Effector memory CD4-positive, alpha-beta T cell (primary cell): ENCODE results near the gene RGS12.

Source experiments
- DNase-seq, 3 donors: peaks; one replicate each; pipeline ENCODE4 v3.0.0-alpha.2; 2020
- H3K27ac ChIP-seq: 2 replicates; pipeline ENCODE4 v1.7.0; 2013; ENCODE audit warnings: mild to moderate bottlenecking, low read length, moderate library complexity; ENCODE audit not compliant: insufficient read depth, poor library complexity, severe bottlenecking
- H3K27me3 ChIP-seq: replicated peaks from 2 replicates; pipeline ENCODE4 v1.7.0; 2013; ENCODE audit warnings: mild to moderate bottlenecking, low read length; ENCODE audit not compliant: insufficient read depth, control insufficient read depth, poor library complexity, severe bottlenecking
- H3K36me3 ChIP-seq: 2 replicates; pipeline ENCODE4 v1.7.0; 2013; ENCODE audit warnings: mild to moderate bottlenecking, low read length, moderate library complexity; ENCODE audit not compliant: control insufficient read depth, insufficient read depth
- H3K4me1 ChIP-seq: 2 replicates; pipeline ENCODE4 v1.7.0; 2013; ENCODE audit warnings: low read length, mild to moderate bottlenecking; ENCODE audit not compliant: control insufficient read depth, insufficient read depth, poor library complexity, severe bottlenecking
- H3K4me3 ChIP-seq: 2 replicates; pipeline ENCODE4 v1.7.0; 2013; ENCODE audit warnings: low read length, low read depth, mild to moderate bottlenecking; ENCODE audit not compliant: insufficient read depth, poor library complexity, severe bottlenecking
- H3K9me3 ChIP-seq: 2 replicates; pipeline ENCODE4 v1.7.0; 2013; ENCODE audit warnings: mild to moderate bottlenecking, low read length, moderate library complexity; ENCODE audit not compliant: control insufficient read depth

Gene RGS12

DNA sequence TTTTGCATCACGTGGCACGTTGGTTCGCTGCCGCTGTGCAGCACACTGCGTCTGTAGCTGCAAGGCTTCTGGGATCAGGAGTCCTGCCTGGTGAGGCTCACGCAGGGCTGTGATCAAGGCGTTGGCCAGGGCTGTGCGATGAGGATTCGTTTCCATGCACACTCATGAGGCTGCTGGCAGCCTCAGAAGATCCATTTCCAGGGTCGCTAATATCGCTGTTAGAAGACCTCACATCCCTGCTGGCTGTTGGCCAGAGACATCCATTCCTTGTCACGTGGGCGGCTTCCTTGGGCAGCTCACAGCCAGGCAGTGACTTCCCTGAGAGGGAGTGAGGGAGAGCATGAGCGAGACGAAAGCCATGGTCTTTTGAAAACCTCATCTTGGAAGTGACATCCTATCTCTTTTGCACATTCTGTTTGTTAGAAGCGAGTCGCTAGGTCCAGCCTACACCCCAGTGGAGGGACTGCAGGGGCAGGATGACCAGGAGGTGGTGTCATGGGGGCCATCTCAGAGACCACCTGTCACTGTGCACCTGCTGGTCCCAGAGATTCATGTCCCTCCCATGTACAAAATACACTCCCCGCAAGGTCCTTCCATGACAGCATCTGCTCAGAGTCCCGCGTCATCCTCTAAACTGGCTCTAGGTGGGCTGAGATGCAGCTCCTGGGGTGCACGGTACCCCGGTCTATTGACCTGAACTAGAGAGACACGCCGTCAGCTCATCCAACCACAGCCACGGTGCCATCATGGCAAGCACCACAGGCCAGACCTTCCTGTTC is 12.2 kb downstream of the RGS12 start:
- peaks cover 27% of the 10 kb centered on the region for H3K4me1 ChIP-seq
- no peaks in the 10 kb centered on the region for H3K36me3 ChIP-seq
- DNase-seq, result no peak
- H3K9me3 ChIP-seq, result no peaks in the 10 kb centered on the region
- no peaks in the 10 kb centered on the region for H3K27me3 ChIP-seq
- H3K4me3 ChIP-seq, result no peak overlapping the region
- H3K27ac ChIP-seq, result no peak overlapping the region

DNA sequence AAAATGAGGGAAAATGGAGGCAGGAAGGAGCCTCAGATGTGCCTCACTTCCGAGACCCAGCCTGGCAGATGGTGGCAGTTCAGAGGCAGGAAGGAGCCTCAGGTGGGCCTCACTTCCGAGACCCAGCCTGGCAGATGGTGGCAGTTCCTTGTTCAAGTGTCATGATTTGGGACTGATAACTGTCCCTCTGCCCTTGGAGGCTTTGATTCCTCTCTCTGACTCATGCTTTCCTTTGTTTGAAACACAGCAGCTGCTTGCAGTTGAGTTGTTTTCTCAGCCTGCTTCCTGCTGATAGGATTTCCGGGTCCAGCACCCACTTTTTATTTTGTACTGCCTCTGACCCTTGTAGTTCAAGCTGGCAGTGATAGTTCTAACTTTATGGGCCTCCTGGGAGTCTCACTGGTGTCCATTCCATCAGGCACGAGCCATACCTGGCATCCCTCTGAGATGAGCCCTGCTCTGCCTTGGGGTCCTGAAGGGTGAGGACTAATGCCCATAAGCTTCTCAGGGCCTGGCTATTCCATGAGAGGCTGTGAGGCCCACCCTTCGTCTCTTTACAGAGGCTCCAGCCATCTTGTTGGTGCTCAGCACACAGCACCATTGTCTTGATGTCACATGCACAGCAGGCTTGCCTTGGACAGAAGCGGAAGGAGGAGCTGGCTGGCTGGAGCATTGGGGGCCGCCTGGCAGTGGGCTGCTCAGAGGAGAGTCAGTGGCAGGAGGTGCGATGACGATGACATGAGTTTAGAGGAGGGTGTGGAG is 13.0 kb downstream of the RGS12 start:
- Histone ChIP-seq H3K4me3 (no peak overlapping the region), H3K27ac (no peak overlapping the region), H3K27me3 (no peaks in the 10 kb centered on the region), H3K4me1 (peaks cover 27% of the 10 kb centered on the region), H3K36me3 (no peaks in the 10 kb centered on the region), H3K9me3 (no peaks in the 10 kb centered on the region)
- DNase-seq, result no peak

DNA sequence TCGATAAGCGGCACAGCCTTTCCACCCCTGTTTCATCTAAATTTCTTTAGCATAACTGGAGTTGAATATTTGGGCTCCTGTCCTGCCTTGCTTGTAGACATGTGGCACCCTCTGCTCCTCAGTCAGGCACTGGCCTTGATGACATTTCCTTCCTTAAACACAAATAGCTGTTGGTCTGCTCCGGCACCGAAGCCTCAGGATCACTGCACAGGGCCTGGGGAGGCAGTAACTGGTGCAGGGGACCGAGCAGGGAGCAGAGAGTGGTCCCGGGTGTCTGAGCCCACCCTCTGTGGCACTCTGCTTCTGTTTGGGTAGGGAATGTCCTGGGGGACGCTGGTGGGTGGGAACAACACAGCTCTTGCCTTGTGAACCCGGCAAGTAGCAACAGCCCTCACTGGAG is 13.6 kb downstream of the RGS12 start:
- H3K9me3 ChIP-seq, result no peaks in the 10 kb centered on the region
- H3K36me3 ChIP-seq, result no peaks in the 10 kb centered on the region
- DNase-seq, result no peak
- H3K4me3 ChIP-seq, result no peak overlapping the region
- H3K27me3 ChIP-seq, result no peaks in the 10 kb centered on the region
- H3K4me1 ChIP-seq, result peaks cover 23% of the 10 kb centered on the region
- H3K27ac ChIP-seq, result no peak overlapping the region

DNA sequence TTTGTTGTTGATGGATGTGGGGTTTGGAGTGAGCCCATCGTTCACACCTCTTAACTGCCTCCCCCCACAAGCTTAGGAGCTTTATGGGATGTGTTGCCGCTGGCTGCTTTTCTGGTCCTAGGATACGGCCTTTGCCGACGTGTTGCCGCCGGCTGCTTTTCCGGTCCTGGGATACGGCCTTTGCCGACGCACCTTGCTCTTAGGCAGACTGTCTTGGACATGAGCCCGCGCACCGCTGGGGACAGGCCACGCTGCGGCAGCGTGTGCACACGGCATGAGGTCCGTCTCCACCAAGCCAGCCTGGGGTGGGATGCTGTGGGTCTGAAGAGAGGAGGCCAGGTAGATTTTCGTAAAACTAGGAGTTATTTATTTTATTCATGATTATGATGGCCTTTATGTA is 14.2 kb downstream of the RGS12 start:
- H3K4me3 ChIP-seq, result no peak overlapping the region
- peaks cover 17% of the 10 kb centered on the region for H3K4me1 ChIP-seq
- H3K36me3 ChIP-seq, result no peaks in the 10 kb centered on the region
- DNase-seq, result no peak
- H3K27ac ChIP-seq, result no peak overlapping the region
- no peaks in the 10 kb centered on the region for H3K27me3 ChIP-seq
- H3K9me3 ChIP-seq, result no peaks in the 10 kb centered on the region

DNA sequence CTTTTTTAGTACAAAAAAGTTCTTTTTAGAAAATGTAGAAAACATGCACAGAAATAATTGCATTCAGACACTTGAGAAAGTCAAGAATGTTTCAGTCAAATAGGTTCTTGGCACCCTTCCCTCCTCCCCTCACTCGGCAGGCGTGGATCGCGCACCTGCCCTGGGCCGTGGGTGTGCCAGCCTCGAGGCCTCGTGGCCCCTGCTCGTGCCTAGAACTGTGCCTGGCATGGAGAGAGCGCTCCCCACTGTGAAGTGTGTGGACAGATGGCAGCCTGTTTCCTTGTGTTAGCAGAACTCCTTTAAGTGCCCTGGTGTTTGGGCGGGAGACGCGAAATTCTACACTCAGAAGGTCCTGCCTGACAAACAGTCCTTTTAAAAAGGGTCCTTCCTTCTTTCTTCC is 14.7 kb downstream of the RGS12 start:
- H3K36me3 ChIP-seq, result no peaks in the 10 kb centered on the region
- no peak overlapping the region for H3K27ac ChIP-seq
- peaks cover 15% of the 10 kb centered on the region for H3K4me1 ChIP-seq
- H3K9me3 ChIP-seq, result no peaks in the 10 kb centered on the region
- H3K27me3 ChIP-seq, result no peaks in the 10 kb centered on the region
- no peak for DNase-seq
- H3K4me3 ChIP-seq, result no peak overlapping the region

DNA sequence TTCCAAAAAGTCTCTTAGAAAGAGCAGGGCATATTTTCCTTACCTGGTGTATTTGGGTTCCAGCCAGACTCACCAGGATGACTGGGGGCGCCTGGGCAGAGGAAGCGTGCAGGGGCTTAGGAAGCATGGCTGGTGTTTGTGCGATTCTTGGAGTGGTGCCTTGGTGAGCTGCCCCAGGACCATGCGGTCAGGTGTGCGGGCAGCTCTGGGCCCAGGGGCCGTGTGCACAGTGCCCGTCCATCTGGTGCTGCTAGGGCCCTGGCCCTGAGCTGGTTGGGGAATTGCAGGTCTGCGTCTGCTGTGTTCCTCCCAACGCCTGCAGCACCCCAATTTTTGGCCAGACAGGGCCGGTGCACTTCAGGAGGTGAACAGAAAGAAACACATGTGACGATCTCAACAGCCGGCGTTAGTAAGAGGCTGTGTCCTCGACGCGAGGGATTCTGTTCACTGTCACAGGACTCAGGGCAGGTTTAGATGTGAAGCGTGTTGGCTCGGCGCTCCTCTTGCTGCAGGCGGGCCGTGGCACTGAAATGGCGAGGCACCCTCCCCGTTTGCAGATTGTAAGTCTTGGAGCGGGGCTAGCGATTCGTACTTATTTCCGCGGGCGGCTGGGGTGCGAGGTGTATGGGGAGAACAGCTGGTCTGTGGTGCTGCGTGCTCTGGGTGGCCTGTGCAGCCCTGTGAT is 15.2 kb downstream of the RGS12 start:
- no peaks in the 10 kb centered on the region for H3K9me3 ChIP-seq
- no peak for DNase-seq
- no peak overlapping the region for H3K4me3 ChIP-seq
- H3K27ac ChIP-seq, result no peak overlapping the region
- H3K4me1 ChIP-seq, result peaks cover 9% of the 10 kb centered on the region
- no peaks in the 10 kb centered on the region for H3K36me3 ChIP-seq
- no peaks in the 10 kb centered on the region for H3K27me3 ChIP-seq

DNA sequence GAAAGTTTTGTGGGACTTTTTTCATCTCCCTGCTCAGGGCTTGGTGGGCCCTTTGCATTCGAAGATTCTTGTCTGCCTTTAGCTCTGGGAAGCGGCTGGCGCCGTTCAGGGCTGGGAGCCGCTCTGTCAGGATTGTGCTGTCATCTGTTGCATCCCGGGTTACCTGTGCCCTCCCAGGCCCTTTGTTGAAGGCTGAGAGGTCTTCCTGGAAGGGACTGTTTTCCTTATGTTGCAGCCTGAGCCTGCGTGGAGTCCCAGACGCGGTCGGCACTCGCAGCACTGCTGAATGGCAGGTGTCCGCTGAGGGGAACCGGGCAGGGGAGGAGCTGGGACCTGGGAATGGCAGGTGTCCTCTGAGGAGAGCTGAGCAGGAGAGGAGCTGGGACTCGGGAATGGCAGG is 15.9 kb downstream of the RGS12 start:
- Histone ChIP-seq H3K36me3 (no peaks in the 10 kb centered on the region), H3K4me1 (peaks cover 3% of the 10 kb centered on the region)
- DNase-seq, result no peak

DNA sequence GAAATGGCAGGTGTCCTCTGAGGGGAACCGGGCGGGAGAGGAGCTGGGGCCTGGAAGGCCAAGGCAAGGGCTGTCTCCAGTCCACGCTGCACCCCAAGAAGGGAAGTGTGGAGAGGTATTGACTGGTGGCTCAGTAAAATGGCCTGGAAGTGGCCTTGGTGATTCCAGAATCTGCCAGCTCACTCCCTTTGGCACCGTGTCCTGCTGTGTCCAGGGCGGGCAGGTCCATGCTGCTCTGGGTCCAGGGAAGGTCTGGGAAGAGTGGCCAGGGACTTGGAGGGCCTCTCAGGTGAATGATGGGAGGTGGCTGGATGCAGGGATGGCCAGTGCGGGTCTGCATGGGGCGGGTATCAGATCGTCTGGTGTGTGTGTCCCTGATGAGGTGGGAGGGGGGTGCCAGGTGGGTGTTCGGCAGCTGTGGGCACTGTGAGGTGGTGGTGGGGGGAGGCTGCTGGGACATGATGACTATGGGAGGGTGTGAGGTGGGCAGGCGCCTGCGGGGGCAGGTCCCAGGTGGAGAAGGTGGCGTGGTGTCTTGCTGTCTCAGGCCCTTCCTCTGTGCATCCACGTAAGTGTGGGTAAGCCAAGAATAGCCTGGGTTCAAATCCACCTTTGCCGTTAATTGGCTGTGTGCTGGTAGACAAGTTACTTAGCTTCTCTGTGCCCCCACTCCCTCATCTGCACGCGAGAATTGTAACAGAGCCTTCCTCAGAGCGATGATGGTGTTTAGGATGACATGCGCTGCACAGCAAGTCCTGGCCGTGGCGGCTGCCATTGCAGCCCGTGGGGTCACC is 17.7 kb downstream of the RGS12 start:
- Histone ChIP-seq H3K27me3 (no peaks in the 10 kb centered on the region), H3K4me1 (no peaks in the 10 kb centered on the region), H3K27ac (no peak overlapping the region), H3K36me3 (no peaks in the 10 kb centered on the region), H3K4me3 (no peak overlapping the region), H3K9me3 (no peaks in the 10 kb centered on the region)
- no peak for DNase-seq

More for the DNA sequence above, 15.9 kb downstream of the RGS12 start:
- Histone ChIP-seq H3K4me3 (no peak overlapping the region), H3K27me3 (no peaks in the 10 kb centered on the region), H3K9me3 (no peaks in the 10 kb centered on the region), H3K27ac (no peak overlapping the region)

DNA sequence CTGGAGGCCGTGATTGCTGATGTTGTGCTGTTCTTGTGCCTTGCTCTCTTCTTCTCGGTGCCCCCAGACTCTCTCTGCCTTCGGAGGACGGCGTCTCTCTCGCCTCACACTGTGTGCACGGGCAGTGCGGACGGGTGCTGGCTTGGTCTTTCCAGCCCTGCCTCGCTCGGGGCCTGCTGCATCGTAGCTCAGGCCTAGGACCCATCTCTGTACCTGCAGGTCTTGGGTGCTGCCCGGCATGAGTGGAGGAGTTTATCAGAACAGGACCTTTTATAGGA is 18.2 kb downstream of the RGS12 start:
- H3K27me3 ChIP-seq, result no peaks in the 10 kb centered on the region
- no peaks in the 10 kb centered on the region for H3K36me3 ChIP-seq
- H3K27ac ChIP-seq, result no peak overlapping the region
- no peaks in the 10 kb centered on the region for H3K4me1 ChIP-seq
- no peaks in the 10 kb centered on the region for H3K9me3 ChIP-seq
- H3K4me3 ChIP-seq, result no peak overlapping the region
- no peak for DNase-seq
